ENCODE results near the gene RSRC1.

DNA sequence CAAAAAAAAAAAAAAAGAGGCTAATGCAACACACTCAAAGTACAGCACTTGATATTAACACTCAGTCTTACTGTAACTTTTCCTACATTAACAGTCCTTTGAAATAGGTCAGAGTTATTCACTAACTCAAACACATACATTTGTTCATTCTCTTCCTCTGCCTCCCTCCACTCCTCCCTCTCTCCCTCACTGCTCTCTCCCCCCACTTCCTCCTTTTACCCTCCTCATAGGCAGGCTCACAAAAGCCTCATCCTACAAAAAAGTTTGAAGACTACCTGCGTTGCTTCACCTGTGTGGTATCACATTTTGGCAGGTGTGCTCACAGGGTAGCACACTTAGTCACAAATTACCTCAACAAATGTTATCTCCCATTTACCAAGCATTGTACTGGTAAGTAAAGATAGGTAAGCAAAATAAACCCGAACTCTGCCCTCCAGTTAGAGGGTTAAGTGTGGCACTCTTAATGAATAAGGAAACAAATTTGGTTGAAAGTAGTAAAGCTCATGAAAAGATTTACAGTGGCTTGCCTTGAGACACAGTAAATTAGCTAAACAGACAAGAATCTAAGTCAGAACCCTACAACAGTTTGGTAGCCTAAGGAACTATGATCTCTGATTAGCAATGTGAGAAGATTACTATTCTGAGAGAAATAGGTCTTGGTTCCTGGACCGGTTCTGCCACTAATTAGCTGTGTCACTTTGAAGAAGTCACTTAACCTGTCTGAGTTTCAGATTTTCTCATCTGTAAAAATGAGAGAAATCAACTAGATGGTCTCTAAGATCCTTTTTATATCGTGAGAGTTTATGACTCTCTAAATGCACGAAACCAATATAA lies 310.1 kb downstream of the RSRC1 start:
- TF ChIP-seq CTCF (IDR thresholded peaks at IDR 0.05) (no peak), POLR2A (IDR thresholded peaks at IDR 0.05) (no peak)
